Cardiac septum (tissue), 1 donor: ENCODE results near the gene NARS2. TPM values are rescaled to one million over a fixed set of nuclear protein-coding genes. Genes with fewer than 3 reads are reported as not detected.
"Not testable (repeated sequence)": the region's sequence is repeated elsewhere in the genome, so short reads cannot be mapped to it uniquely, and the experiment has no call there.

Experiments used
- DNase-seq: peaks from one replicate; pipeline ENCODE4 v3.0.0-alpha.2; 2020; ENCODE audit warnings: low spot score
- intact Hi-C: fragments of 100-400 bp; cut with DNase I; formaldehyde crosslinking; loops from one replicate; pipeline ENCODE4 v1.14.0; 2022
- total RNA-seq: library from RNA; stranded (reverse); fragmentation: NEBNext Ultra II Directional; extraction: Animal tissue kit (Norgen Biotek cat#: 25700); gene quantifications from one replicate; pipeline ENCODE4 v1.2.1, GENCODE V29; 2021
- donor health status: DM: no; HTN: no; CAD: no.

NARS2 gene
- total RNA-seq, 1 donor from 2014 or later = 9.9 TPM

GRCh38 chr11:78549624-78550409, 24.8 kb downstream of the NARS2 start:
- no peak for DNase-seq
- intact Hi-C loops = no loop called here

- intact Hi-C loops = no loop called here
- no peak for DNase-seq
These were observed 25.6 kb downstream of the NARS2 start for GRCh38 chr11:78548911-78549590.

DNA sequence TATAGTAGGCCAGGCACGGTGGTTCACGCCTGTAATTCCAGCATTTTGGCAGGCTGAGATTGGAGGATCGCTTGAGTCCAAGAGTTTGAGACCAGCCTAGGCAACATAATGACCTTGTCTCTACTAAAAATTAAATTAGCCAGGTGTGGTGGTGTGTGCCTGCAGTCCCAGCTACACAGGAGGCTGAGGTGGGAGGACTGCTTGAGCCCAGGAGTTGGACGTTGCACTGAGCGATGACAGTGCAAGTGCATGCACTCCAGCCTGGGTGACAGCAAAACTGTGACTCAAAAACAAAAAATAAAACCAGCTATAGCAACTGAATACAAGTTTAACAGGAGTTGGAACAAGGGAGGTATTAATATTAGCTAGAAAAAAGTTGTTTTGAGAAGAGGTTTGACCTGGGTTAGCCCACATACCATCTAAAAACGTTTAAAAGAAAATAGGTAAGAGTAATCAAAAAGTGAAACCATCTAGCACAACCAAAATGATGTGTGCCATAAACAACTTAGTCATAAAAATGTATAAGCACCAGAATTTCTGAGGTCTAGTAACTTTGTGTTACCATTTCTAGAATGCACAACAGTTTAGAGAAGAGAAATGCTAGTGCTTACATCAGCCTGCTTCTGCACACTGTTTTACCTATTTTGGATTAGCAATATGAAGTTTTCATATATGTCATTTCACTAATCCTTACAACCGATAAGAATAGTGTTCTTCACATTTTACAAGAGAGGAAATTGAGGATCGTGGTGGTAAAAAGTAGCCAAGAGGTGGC, 26.5 kb downstream of the NARS2 start:
- intact Hi-C loops = no loop called here
- no peak for DNase-seq

GRCh38 chr11:78542007-78542406, 32.7 kb downstream of the NARS2 start:
- DNase-seq = no peak
- intact Hi-C loops = no loop called here

DNA sequence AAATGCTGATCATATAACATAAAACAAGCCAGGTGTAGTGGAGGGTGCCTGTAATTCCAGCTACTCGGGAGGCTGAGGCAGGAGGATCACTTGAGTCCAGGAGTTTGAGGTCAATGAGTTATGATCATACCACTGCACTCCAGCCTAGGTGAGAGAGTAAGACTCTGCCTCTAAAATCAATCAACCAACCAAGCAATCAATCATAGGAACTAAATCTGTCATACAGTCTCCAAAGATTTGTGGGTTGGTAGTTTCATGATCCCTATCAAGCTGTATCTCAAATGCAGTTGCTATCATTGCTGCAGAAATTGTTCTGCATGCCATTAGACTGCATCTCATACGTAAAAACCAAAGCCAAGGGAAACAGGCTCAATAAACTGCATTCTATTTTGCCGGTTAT, 33.1 kb downstream of the NARS2 start:
- intact Hi-C loops = no loop called here
- DNase-seq = no peak

GRCh38 chr11:78540256-78540655, 34.4 kb downstream of the NARS2 start:
- no peak for DNase-seq
- intact Hi-C loops = no loop called here

DNA sequence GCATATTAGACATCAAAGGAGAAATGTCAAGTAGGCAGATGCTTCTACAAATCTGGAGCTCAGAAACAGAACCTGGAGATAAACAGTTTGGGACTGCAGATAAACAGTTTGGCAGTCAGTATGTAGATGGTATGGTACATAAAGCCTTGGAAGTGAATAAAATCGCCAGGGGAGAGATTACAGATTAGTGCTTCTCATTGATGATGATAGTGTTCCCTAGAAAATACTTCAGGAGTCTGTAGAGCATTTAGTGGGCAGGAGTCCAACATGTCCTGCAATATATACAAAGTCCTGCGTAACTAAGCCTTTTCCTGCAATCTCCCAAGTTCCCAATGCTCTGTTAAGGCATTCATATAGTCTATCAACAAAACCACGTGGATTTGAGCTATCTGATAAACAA, 35.2 kb downstream of the NARS2 start:
- intact Hi-C loops = no loop called here
- DNase-seq = no peak

GRCh38 chr11:78536933-78537332, 37.7 kb downstream of the NARS2 start:
- DNase-seq = no peak
- intact Hi-C loops = no loop called here

DNA sequence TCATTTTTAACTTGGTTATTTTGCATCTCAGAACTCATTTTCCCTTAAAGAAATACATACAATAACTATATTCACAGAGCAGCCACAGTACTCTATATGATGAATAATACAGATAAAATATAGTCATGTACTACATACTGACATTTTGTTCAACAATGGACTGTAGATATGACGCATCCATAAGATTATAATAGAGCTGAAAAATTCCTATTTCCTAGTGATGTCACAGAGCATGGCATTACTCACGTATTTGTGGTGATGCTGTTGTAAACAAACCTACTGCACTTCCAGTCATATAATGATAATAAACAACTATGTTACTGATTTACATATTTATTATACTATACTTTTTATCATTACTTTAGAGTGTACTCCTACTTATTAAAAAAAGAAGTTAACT, 38.7 kb downstream of the NARS2 start:
- intact Hi-C loops = no loop called here
- no peak for DNase-seq

DNA sequence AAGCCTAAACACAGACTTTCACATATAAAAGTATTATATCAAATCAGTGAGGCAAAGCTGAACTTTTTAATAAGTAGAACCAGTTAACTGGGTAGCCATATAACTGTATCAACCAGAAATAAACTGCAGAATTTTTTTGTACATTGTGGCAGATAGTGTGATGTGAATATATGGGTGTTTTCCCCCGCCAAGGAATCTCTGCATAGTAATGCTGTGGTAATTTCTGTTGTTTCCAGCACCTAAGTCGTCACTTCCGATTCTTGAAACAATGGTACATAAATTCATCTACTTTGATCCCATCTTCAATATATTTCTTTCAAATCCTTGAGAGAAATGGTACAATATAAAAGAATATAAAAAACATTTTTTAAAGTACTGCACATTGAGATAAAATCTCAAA, 39.6 kb downstream of the NARS2 start:
- DNase-seq = no peak
- intact Hi-C loops = no loop called here

DNA sequence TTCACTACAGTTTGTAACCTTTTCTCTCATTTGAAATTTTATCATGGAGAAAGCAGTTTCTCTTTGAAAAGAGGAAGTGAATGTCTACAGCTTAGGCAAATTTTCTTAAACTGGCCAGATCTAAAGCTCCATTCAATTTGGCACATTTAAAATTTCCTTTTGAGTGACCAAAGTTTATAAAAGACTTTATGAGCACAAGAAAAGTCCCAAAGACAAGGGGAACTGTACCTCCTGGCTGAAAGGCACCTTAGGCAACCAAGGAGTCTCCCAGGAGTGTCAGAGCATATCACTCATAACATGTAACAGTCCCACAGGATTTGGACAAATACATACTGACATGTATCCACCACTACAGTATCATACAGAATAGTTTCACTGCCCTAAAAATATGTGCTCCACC, 41.3 kb downstream of the NARS2 start:
- intact Hi-C loops = no loop called here
- no peak for DNase-seq

DNA sequence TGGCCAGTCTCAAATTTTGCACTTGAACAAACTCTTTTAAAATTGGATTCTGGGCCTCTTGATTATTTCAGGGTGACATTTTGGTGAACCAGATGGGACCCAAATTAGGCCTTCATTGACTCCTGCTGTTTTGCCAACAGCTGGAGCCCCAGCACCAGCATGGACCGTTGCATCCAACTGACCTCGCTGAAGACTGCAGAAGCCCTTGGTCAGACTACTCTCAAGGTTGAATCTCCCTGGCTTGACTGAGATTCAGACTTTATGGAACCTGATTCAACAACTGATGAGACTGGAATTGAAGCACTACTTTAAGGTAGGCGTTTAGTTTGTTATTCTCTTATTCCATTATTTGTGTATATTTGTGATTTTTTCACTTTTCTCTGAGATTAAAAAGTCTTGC, 41.7 kb downstream of the NARS2 start:
- DNase-seq = no peak
- intact Hi-C loops = no loop called here

GRCh38 chr11:78526497-78527146, 48.0 kb downstream of the NARS2 start:
- no peak for DNase-seq
- intact Hi-C loops = no loop called here

DNA sequence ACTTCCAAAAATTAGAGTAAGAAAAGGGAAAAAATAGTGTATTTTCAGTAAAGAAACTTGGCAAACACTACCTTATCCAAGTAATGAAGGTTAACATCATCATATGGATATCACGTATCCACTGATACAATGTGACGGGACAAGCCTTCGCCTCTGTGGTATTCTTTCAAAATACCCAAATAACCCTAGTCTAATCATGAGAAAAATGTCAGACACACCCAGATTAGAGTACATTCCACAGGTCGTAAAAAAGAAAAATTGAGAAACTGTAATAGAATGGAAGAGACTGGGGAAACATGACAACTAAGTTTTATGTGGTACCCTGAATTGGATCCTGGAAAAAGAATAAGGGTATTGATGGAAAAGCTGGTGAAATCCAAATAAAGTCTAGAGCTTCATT, 48.9 kb downstream of the NARS2 start:
- intact Hi-C loops = no loop called here

DNA sequence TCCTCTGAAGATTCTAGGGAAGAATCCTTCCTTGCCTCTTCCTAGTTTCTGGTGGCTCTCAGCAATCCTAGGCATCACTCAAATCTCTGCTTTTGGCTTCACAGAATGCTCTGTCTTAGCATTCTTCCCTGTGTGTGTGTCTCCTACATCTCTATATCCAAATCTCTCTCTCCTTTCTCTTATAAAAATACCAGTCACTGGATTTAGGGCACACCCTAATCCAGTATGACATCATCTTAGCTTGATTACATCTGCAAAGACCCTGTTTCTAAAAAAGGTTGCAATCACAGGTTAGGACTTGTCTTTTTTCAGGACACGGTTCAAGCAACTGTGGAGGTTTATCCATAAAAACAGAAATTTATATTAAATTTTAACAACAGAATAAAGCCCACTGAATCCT, 54.4 kb downstream of the NARS2 start:
- intact Hi-C loops = no loop called here
- DNase-seq = no peak

More for the DNA sequence above, 48.9 kb downstream of the NARS2 start:
- no peak for DNase-seq

DNA sequence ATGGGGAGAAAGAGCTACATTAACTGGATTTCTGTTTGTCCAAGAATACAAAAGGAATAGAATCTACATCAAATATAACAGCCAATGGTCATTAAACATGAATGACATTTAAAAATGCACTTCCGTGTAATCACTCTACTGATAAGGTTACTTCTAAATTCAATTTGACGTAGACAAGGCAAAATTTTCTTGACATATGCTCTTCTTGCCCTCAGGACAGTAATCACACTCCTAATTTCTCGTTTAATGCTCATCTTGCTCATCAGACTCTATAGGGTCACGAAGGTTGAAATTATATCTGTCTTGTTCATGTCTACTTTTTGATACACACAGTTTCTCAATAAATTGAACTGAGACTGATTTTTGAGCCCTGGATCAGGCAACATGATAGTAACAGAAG, 58.4 kb downstream of the NARS2 start:
- no peak for DNase-seq
- intact Hi-C loops = no loop called here

- no peak for DNase-seq
- intact Hi-C loops = no loop called here
These were observed 59.7 kb downstream of the NARS2 start for GRCh38 chr11:78514922-78515502.

DNA sequence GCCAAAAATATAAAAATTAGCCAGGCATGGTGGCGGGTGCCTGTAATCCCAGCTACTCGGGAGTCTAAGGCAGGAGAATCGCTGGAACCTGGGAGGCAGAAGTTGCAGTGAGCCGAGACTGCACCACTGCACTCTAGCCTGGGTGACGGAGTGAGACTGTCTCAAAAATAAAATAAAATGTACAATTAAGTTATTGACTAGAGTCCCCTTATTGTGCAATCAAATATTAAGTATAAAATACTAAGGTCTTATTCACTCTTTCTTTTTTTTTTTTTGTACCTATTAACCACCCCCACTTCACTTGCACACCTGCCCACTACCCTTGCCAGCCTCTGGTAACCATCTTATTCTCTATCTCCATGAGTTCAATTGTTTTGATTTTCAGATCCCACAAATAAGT, 61.6 kb downstream of the NARS2 start:
- intact Hi-C loops = not testable (repeated sequence)

DNA sequence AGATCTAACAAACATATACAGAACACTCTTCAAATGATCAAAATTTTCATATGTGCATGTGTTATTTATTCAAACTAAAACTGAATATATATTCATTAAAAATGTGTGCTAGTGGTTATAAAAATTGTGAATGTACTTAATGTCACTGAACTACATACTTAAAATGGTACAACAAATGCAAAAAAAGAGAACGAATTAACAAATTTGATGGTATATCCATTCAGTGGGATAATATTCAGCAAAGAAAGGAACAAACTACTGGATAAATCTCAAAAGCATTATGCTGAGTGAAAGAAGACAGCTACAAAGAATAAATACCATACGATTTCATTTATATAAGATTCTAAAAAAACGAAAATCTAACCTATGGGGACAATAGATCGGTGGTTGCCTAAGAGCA, 64.1 kb downstream of the NARS2 start:
- no peak for DNase-seq
- intact Hi-C loops = no loop called here

More for the DNA sequence above, 61.6 kb downstream of the NARS2 start:
- not testable (repeated sequence) for DNase-seq
